Ectodermal cell (in vitro differentiated cells): Measurements from ENCODE around the gene YIF1B.
"Not testable (repeated sequence)": the region's sequence is repeated elsewhere in the genome, so short reads cannot be mapped to it uniquely, and the experiment has no call there.

Experiments
- H3K27ac ChIP-seq: 2 replicates; pipeline ENCODE4 v1.7.0; 2013; ENCODE audit warnings: mild to moderate bottlenecking, low read depth, low read length; ENCODE audit not compliant: insufficient read depth, poor library complexity, severe bottlenecking
- H3K27me3 ChIP-seq: 2 replicates; pipeline ENCODE4 v1.7.0; 2013; ENCODE audit warnings: mild to moderate bottlenecking, low read length; ENCODE audit not compliant: insufficient read depth, control insufficient read depth, poor library complexity, severe bottlenecking
- H3K36me3 ChIP-seq: one replicate; pipeline ENCODE4 v1.7.0; 2013; ENCODE audit warnings: low read length; ENCODE audit not compliant: control insufficient read depth, insufficient read depth
- H3K4me1 ChIP-seq: one replicate; pipeline ENCODE4 v1.7.0; 2013; ENCODE audit warnings: low read length; ENCODE audit not compliant: control insufficient read depth, insufficient read depth
- H3K4me3 ChIP-seq: 2 replicates; pipeline ENCODE4 v1.7.0; 2013; ENCODE audit warnings: low read depth, low read length, control low read depth; ENCODE audit not compliant: insufficient read depth
- H3K9me3 ChIP-seq: 2 replicates; pipeline ENCODE4 v1.7.0; 2013; ENCODE audit warnings: mild to moderate bottlenecking, low read length, moderate library complexity; ENCODE audit not compliant: control insufficient read depth
- WGBS, 2 experiments: methylation state at CpG; one replicate each; pipeline ENCODE4 v1.1.7; 2013; ENCODE audit warnings: missing lambda C conversion rate in 2 of 2; 5-methylcytosine and 5-hydroxymethylcytosine counted together

The YIF1B gene

GRCh38 chr19:38265213-38265861, 50.4 kb downstream of the YIF1B start:
- Histone ChIP-seq H3K27me3 (no peaks in the 10 kb centered on the region), H3K36me3 (no peaks in the 10 kb centered on the region), H3K4me3 (peak overlapping the region; percentile 78), H3K9me3 (no peaks in the 10 kb centered on the region), H3K27ac (no peak overlapping the region), H3K4me1 (peaks cover 18% of the 10 kb centered on the region)
- WGBS, 2 experiments: 33 to 34% methylated on average over 14 of the region's 14 CpGs

- Histone ChIP-seq H3K36me3 (no peaks in the 10 kb centered on the region), H3K4me3 (peak within 1 kb of the TSS; percentile 78), H3K27ac (peak within 1 kb of the TSS; percentile 60), H3K9me3 (no peaks in the 10 kb centered on the region), H3K27me3 (no peaks in the 10 kb centered on the region), H3K4me1 (peaks cover 18% of the 10 kb centered on the region)
- WGBS, 2 experiments: 1% methylated on average over 78 of the region's 78 CpGs
Measured at GRCh38 chr19:38264486-38265212, 51.1 kb downstream of the YIF1B start, which contains the start of gene SPINT2. SPINT2 (plus strand) TSS chr19:38264573; CDS start chr19:38264893, 320 bp downstream.

GRCh38 chr19:38263689-38264485, 51.9 kb downstream of the YIF1B start:
- Histone ChIP-seq H3K27ac (peak overlapping the region; percentile 60), H3K4me3 (peak overlapping the region; percentile 78), H3K9me3 (no peaks in the 10 kb centered on the region), H3K27me3 (no peaks in the 10 kb centered on the region), H3K4me1 (peaks cover 18% of the 10 kb centered on the region), H3K36me3 (no peaks in the 10 kb centered on the region)
- WGBS, 2 experiments: 11 to 12% methylated on average over 34 of the region's 34 CpGs

- Histone ChIP-seq H3K4me1 (peaks cover 10% of the 10 kb centered on the region), H3K4me3 (no peak overlapping the region)
- 94% methylated on average over 7 of the region's 7 CpGs for whole genome bisulfite sequencing, 2 experiments
Measured at GRCh38 chr19:38262585-38263268, 53.0 kb downstream of the YIF1B start.

GRCh38 chr19:38261942-38262341, 53.8 kb downstream of the YIF1B start:
- not testable (repeated sequence) for H3K4me1 ChIP-seq, H3K27me3 ChIP-seq, H3K9me3 ChIP-seq, H3K4me3 ChIP-seq, H3K36me3 ChIP-seq, H3K27ac ChIP-seq
- 92 to 93% methylated on average over 12 of the region's 12 CpGs for WGBS, 2 experiments

More at GRCh38 chr19:38262585-38263268, 53.0 kb downstream of the YIF1B start:
- Histone ChIP-seq H3K27ac (no peak overlapping the region), H3K36me3 (no peaks in the 10 kb centered on the region), H3K27me3 (no peaks in the 10 kb centered on the region), H3K9me3 (no peaks in the 10 kb centered on the region)

- H3K36me3 ChIP-seq: no peaks in the 10 kb centered on the region
- peak overlapping the region; percentile 36 for H3K4me3 ChIP-seq
- peaks cover 24% of the 10 kb centered on the region for H3K27me3 ChIP-seq
- WGBS, 2 experiments: 68 to 72% methylated on average over 17 of the region's 17 CpGs
- peaks cover 27% of the 10 kb centered on the region for H3K4me1 ChIP-seq
- no peak overlapping the region for H3K27ac ChIP-seq
- H3K9me3 ChIP-seq: no peaks in the 10 kb centered on the region
Measured at GRCh38 chr19:38255383-38256014, 60.2 kb downstream of the YIF1B start.

GRCh38 chr19:38253788-38254187, 62.0 kb downstream of the YIF1B start:
- Histone ChIP-seq H3K4me1 (peaks cover 27% of the 10 kb centered on the region), H3K27ac (no peak overlapping the region), H3K9me3 (no peaks in the 10 kb centered on the region), H3K36me3 (no peaks in the 10 kb centered on the region), H3K4me3 (no peak overlapping the region), H3K27me3 (peaks cover 24% of the 10 kb centered on the region)
- 89 to 95% methylated on average over 5 of the region's 5 CpGs for WGBS, 2 experiments
